Activated naive CD8-positive, alpha-beta T cell (primary cell): ENCODE data around the gene MYOM1.
"Not testable (repeated sequence)": the region's sequence is repeated elsewhere in the genome, so short reads cannot be mapped to it uniquely, and the experiment has no call there.

ENCODE experiments used
- H3K27ac Mint-ChIP-seq: one replicate; pipeline ENCODE4 v1.8.0; 2021; ENCODE audit warnings: mixed read lengths
- H3K27me3 Mint-ChIP-seq: one replicate; pipeline ENCODE4 v1.8.0; 2021; ENCODE audit warnings: mixed read lengths
- H3K36me3 Mint-ChIP-seq: one replicate; pipeline ENCODE4 v1.8.0; 2021; ENCODE audit warnings: mixed read lengths
- H3K4me1 Mint-ChIP-seq: one replicate; pipeline ENCODE4 v1.8.0; 2021; ENCODE audit warnings: low read depth, mixed read lengths
- H3K4me3 Mint-ChIP-seq: one replicate; pipeline ENCODE4 v1.8.0; 2021; ENCODE audit warnings: mild to moderate bottlenecking, mixed read lengths
- H3K9me3 Mint-ChIP-seq: one replicate; pipeline ENCODE4 v1.8.0; 2021; ENCODE audit warnings: low read depth, mixed read lengths

MYOM1 gene

DNA sequence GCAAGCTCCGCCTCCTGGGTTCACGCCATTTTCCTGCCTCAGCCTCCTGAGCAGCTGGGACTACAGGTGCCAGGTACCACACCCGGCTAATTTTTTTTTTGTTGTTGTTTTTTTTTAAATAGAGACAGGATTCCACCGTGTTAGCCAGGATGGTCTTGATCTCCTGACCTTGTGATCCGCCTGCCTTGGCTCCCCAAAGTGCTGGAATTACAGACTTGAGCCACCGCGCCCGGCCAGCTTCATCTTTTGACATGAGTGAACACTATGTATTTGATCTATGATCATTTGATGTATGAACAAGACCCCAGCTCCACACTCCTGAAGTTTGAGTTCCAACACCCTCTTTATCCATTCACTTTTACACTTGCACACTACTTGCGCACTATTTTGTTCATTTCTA lies 163.5 kb downstream of the MYOM1 start:
- H3K4me1 Mint-ChIP-seq: peaks cover 51% of the 10 kb centered on the region

DNA sequence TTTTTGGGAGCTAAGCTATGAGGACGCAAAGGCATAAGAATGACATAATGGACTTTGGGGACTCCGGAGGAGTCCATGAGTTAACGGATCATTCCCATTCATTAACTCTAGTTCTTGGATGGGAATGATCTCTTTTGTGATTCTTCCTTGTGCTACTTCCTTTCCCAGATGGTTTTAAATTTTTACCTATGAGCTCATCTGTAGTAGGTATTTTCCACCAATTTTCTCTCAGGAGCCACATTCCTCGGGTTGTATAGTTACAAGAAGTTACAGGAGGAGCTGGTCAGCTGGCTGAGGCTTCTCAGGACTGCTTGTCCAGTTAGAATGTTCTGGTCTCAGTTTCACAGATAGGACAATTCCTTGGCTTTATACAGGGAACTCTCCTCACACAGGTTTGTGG lies 164.0 kb downstream of the MYOM1 start:
- Mint-ChIP-seq H3K27me3 (no peaks in the 10 kb centered on the region), H3K9me3 (peaks cover 5% of the 10 kb centered on the region), H3K36me3 (peaks cover 10% of the 10 kb centered on the region), H3K27ac (no peak overlapping the region), H3K4me3 (no peak overlapping the region), H3K4me1 (peaks cover 46% of the 10 kb centered on the region)

More for the DNA sequence above, 163.5 kb downstream of the MYOM1 start:
- Mint-ChIP-seq H3K36me3 (peaks cover 10% of the 10 kb centered on the region), H3K4me3 (no peak overlapping the region), H3K27ac (no peak overlapping the region), H3K27me3 (no peaks in the 10 kb centered on the region), H3K9me3 (peaks cover 5% of the 10 kb centered on the region)

DNA sequence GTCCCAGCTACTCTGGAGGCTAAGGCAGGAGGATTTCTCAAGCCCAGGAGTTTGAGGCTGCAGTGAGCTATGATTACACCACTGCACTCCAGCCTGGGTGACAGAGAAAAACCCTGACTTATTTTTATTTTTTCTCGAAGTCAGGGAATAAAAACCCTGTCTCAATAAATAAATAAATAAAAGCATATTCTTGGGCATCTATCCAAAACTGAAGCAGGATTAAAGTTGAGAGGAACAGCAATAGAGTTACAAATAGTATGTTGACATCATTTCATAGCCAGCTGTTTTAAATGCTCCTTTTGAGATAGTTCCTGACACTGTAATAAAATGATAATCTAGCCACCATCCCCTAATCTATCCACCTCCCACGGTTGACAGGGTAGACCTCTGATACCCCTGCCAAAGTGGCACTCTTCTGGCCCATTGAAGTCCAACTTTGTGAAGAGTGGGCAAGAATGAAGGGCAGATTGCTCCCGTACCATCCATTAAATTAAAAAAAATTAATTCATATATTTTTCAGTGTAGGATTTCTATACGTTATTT lies 164.5 kb downstream of the MYOM1 start:
- no peak overlapping the region for H3K4me3 Mint-ChIP-seq
- peaks cover 5% of the 10 kb centered on the region for H3K9me3 Mint-ChIP-seq
- H3K27me3 Mint-ChIP-seq: no peaks in the 10 kb centered on the region
- peaks cover 10% of the 10 kb centered on the region for H3K36me3 Mint-ChIP-seq
- no peak overlapping the region for H3K27ac Mint-ChIP-seq
- peaks cover 40% of the 10 kb centered on the region for H3K4me1 Mint-ChIP-seq

DNA sequence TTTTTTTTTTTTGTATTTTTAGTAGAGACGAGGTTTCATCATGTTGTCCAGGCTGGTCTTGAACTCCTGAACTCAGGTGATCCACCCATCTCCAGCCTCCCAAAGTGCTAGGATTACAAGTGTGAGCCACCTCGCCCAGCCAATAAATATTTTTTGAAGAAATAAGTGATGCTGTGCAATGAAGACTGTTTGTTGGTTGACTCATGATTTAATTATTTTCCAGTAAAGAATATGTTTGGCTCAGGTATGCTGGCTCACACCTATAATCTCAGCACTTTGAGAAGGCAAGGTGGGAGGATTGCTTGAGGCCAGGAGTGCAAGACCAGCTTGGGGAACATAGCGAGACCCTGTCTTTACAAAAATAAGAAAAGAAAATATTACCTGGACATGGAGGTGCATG lies 165.0 kb downstream of the MYOM1 start:
- peaks cover 10% of the 10 kb centered on the region for H3K36me3 Mint-ChIP-seq
- no peak overlapping the region for H3K27ac Mint-ChIP-seq
- H3K9me3 Mint-ChIP-seq: peaks cover 5% of the 10 kb centered on the region
- H3K4me3 Mint-ChIP-seq: no peak overlapping the region
- H3K27me3 Mint-ChIP-seq: no peaks in the 10 kb centered on the region
- peaks cover 36% of the 10 kb centered on the region for H3K4me1 Mint-ChIP-seq

DNA sequence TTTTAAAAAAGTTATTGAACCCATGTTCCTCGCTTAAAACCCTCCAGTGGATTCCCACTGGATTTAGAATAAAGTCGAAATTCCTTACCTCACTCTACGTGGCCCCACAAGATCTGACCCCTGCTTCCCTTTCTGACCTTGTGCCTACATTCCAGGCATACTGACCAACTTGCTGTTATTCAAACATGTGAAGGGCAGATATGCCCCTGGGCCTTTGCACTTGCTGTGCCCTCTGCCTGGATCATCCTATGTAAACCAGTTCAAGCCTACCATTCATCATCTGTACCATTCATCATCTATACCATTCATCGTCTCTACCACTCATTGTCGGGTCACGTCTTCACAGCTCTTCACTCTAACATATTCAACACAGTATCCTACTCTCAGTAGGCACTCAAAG lies 165.6 kb downstream of the MYOM1 start:
- Mint-ChIP-seq H3K27me3 (no peaks in the 10 kb centered on the region), H3K9me3 (peaks cover 5% of the 10 kb centered on the region), H3K4me3 (no peak overlapping the region), H3K27ac (no peak overlapping the region), H3K4me1 (peaks cover 33% of the 10 kb centered on the region), H3K36me3 (peaks cover 10% of the 10 kb centered on the region)

DNA sequence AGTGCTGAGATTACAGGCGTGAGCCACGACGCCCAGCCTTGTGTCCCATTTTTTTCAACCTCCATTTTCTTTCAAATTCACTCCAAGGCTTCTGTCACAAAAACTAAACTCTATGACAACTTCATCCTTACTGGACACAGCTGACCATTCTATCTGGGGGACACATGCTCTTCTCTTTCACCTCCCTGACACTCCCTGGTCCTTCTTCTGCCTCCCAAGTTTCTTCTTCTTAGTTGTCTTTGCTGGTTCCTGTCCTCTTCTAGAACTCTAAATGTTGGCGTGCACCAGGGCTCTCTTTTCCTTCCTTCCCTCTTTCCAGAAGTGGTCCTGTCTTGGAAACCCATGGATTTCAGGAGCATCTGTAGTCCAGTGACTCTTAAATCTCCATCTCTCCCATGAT lies 166.7 kb downstream of the MYOM1 start:
- no peaks in the 10 kb centered on the region for H3K27me3 Mint-ChIP-seq
- H3K4me3 Mint-ChIP-seq: no peak overlapping the region
- H3K9me3 Mint-ChIP-seq: peaks cover 5% of the 10 kb centered on the region
- H3K27ac Mint-ChIP-seq: peak overlapping the region; percentile 46
- H3K4me1 Mint-ChIP-seq: peaks cover 24% of the 10 kb centered on the region
- peaks cover 10% of the 10 kb centered on the region for H3K36me3 Mint-ChIP-seq

DNA sequence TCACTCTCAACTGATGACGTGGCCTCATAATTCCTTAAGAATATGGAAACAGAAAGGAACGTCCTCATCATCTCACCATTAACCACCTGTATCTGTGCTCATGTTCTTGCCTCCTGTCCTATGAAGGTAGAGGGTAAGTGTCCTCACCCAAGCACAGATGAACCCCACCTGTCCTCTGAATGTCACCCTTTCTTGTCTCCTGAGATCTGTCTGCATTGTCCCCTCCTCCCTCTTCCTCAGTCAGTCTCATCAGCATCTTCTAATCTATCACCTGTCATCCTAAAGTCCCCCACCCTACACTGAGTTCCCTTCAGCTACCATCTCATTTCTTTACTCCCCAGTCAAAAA lies 167.4 kb downstream of the MYOM1 start:
- Mint-ChIP-seq H3K27me3 (no peaks in the 10 kb centered on the region), H3K9me3 (peaks cover 5% of the 10 kb centered on the region), H3K36me3 (peaks cover 10% of the 10 kb centered on the region), H3K27ac (peak overlapping the region; percentile 52), H3K4me3 (no peak overlapping the region), H3K4me1 (peaks cover 19% of the 10 kb centered on the region)

DNA sequence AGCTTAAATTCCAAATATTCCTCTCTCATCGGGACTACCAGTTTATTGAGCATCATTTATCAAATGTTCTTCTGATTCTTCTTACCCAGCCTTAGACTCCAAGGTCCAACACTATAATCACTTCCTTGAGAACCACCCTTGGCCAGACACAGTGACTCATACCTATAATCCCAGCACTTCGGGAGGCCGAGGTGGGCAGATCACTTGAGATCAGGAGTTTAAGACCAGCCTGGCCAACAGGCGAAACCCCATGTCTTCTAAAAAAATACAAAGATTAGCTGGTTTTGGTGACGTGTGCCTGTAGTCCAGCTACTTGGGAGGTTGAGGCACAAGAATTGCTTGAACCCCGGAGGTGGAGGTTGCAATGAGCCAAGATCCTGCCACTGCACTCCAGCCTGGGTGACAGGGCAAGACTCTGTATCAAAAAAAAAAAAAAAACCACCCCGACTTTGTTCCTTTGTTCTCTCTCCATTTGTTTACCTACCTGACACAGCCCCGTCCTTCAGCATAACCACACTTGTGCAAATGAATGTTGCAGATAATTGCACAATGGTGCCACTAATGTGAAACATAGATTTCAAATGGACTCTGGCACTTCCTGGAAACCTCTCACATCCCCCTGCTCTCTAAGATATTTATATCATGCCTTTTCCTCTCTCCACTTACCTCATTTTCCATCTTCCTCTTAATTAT lies 167.9 kb downstream of the MYOM1 start:
- Mint-ChIP-seq H3K4me3 (no peak overlapping the region), H3K27ac (peak overlapping the region; percentile 52), H3K36me3 (peaks cover 10% of the 10 kb centered on the region), H3K9me3 (peaks cover 5% of the 10 kb centered on the region), H3K4me1 (peaks cover 16% of the 10 kb centered on the region), H3K27me3 (no peaks in the 10 kb centered on the region)

DNA sequence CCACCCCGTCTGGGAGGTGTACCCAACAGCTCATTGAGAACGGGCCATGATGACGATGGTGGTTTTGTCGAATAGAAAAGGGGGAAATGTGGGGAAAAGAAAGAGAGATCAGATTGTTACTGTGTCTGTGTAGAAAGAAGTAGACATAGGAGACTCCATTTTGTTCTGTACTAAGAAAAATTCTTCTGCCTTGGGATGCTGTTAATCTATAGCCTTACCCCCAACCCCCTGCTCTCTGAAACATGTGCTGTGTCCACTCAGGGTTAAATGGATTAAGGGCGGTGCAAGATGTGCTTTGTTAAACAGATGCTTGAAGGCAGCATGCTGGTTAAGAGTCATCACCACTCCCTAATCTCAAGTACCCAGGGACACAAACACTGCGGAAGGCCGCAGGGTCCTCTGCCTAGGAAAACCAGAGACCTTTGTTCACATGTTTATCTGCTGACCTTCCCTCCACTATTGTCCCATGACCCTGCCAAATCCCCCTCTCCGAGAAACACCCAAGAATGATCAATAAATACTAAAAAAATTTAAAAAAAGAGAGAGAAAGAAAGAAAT lies 169.8 kb downstream of the MYOM1 start:
- peaks cover 16% of the 10 kb centered on the region for H3K4me1 Mint-ChIP-seq

DNA sequence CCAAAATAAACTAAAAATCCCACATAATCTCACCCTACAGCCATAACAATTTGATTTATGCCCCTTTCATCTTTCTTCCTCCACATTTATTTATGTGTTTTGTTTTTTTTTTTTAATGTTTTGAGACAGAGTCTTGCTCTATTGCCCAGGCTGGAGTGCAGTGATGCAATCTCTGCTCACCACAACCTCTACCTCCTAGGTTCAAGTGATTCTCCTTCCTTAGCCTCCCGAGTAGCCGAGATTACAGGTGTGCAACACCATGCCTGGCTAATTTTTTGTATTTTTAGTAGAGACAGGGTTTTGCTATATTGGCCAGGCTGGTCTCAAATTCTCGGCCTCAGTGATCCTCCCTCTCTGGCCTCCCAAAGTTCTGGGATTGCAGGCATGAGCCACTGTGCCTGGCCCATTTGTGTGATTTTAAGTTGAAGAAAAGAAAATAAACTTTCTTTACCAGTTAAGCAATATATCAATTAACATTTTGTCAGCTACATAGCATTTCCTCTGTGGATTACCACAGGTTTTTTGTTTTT lies 170.9 kb downstream of the MYOM1 start:
- no peak overlapping the region for H3K27ac Mint-ChIP-seq
- peaks cover 16% of the 10 kb centered on the region for H3K4me1 Mint-ChIP-seq
- no peaks in the 10 kb centered on the region for H3K27me3 Mint-ChIP-seq
- H3K4me3 Mint-ChIP-seq: no peak overlapping the region
- peaks cover 8% of the 10 kb centered on the region for H3K36me3 Mint-ChIP-seq
- peaks cover 5% of the 10 kb centered on the region for H3K9me3 Mint-ChIP-seq

More for the DNA sequence above, 169.8 kb downstream of the MYOM1 start:
- H3K27me3 Mint-ChIP-seq, H3K27ac Mint-ChIP-seq, H3K4me3 Mint-ChIP-seq, H3K9me3 Mint-ChIP-seq: not testable (repeated sequence)
- peaks cover 10% of the 10 kb centered on the region for H3K36me3 Mint-ChIP-seq

DNA sequence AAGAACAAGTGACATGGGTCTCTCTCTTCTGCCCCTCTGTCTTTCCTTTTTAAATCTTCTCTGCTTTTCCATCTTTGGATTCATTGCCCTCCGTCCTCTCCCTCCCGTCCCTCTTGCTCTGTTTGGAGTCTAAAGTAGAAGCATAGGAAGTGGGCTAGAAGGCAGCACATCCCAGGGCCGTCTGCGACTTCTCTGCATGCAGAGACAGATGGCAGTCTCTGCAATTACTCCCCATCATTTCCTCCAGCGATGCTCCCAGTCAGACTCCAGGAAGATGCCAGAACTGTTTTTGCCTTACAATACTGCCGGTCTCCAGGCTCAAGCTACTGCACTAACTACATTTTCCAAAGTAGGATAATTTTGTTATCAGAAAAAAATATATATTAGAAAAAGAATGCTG lies 171.6 kb downstream of the MYOM1 start:
- Mint-ChIP-seq H3K27me3 (no peaks in the 10 kb centered on the region), H3K9me3 (peaks cover under 1% of the 10 kb centered on the region), H3K36me3 (peaks cover 3% of the 10 kb centered on the region), H3K27ac (no peak overlapping the region), H3K4me1 (peaks cover 11% of the 10 kb centered on the region), H3K4me3 (no peak overlapping the region)

DNA sequence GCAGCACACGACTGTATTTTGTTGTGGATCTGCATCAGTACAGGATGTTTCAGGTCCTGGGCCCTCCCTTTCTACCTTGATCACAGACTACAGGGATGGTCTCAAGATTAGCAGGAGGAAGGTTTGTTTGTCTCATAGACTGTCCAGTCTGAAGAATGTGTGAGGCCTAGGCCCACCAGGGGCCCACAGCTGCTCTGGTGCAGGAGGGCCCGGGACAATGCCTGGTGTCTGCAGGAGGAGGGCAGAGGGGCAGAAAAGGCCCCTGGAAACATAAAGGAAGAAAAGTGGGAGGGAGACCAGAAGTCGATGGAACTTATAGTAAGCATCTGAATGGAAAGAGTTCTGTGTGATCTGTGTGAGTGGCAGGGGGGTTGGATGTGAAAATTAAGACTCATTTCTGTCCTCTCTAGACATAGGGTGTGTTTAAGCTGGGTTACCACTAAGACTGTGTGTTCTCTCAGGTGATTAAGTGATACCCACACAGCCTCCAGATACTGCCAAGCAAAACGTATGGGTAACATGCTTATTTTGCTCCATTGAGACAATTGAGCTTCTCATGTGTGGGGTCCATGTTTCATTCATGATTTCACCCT lies 173.5 kb downstream of the MYOM1 start:
- no peaks in the 10 kb centered on the region for H3K36me3 Mint-ChIP-seq
- no peaks in the 10 kb centered on the region for H3K9me3 Mint-ChIP-seq
- no peak overlapping the region for H3K4me3 Mint-ChIP-seq
- no peak overlapping the region for H3K27ac Mint-ChIP-seq
- H3K27me3 Mint-ChIP-seq: no peaks in the 10 kb centered on the region
- no peaks in the 10 kb centered on the region for H3K4me1 Mint-ChIP-seq

DNA sequence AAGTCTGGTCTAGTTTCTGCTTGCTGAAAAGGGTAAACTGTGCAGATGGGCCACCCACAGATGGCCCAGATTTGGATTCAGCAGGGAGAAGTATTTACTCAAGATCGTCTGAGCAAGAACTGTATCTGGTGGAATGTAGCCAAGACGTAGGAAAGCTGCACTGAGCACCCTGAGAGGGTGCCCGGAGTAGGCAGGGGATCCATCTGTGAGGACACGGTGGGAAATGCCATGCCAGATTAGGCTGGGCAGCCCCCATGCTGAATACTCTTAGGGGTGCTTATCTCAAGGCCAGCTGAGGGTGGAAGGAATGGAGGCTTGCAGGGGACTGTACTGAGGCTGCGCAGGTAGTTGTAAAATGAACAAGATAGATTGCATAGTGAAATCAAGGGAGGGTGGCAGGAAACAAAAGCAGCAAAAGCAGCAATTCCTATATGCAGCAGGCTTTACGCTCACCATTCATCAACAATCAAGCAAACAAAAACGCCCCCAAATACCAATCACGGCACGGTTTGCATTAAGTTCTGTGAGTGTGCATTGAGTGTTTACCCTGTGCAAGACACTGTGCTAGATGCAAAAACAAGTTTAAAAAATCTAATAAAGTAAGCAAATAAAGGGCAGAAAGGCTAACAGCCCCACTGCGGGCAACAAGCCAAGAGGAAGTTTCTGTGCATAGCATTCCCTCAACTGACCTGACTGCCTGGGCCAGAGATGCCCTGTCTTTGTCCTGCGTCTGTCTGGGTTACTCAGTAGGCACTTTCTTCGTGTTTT lies 174.7 kb downstream of the MYOM1 start:
- Mint-ChIP-seq H3K27ac (no peak overlapping the region), H3K4me1 (peaks cover 1% of the 10 kb centered on the region), H3K9me3 (no peaks in the 10 kb centered on the region), H3K36me3 (no peaks in the 10 kb centered on the region), H3K27me3 (no peaks in the 10 kb centered on the region), H3K4me3 (no peak overlapping the region)

DNA sequence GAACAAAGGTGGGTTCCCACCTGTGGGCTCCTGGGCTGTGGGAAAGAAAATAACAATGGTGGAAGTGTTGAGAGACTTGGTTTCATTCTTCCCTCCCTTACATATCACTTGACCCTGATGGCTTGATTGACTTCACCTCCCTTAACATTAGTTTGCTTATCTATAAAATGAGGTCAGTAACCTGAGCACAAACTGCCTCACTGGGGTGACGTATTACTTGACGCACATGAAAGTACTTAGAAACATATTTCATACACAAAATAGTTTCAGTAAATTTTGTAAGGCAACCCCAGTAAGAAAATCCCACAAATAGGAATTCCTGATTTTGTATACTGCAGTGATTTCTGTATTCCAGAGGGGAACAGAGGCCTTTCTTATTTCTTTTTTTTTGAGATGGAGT lies 177.4 kb downstream of the MYOM1 start:
- Mint-ChIP-seq H3K9me3 (no peaks in the 10 kb centered on the region), H3K4me1 (peaks cover 7% of the 10 kb centered on the region), H3K27me3 (no peaks in the 10 kb centered on the region), H3K4me3 (no peak overlapping the region), H3K36me3 (no peaks in the 10 kb centered on the region), H3K27ac (no peak overlapping the region)

DNA sequence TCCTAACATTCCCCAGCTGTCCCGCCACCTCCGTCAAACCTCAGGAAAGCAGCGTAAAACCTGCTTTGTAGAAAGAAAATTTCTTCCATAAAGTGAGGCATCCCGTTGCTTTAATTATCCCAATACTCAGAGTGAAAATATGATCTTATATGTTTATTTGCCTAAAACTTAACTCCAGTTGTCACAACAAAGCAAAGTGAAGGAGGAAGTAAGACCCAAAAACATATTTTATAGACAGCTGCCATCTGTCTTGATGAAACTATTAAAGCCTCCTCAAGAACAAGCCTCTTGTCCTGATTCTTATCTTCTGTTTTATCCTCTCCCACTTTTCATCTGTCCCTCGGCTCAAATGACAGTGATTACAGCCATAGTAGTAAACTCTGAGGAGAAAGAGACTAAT lies 177.9 kb downstream of the MYOM1 start:
- Mint-ChIP-seq H3K36me3 (no peaks in the 10 kb centered on the region), H3K4me1 (peaks cover 8% of the 10 kb centered on the region), H3K9me3 (no peaks in the 10 kb centered on the region), H3K4me3 (no peak overlapping the region), H3K27me3 (no peaks in the 10 kb centered on the region), H3K27ac (no peak overlapping the region)
